Right lobe of liver (tissue), 4 donors: ENCODE results near the gene CASR.

Experiments used
- POLR2A ChIP-seq: fragments of 450-650 bp; IDR thresholded peaks from one replicate; pipeline ENCODE4 v1.6.1; 2017; ENCODE audit warnings: antibody characterized with exemption, mild to moderate bottlenecking
- TF ChIP-seq, protein P1 (sequence below), 4 donors: fragments of 200-600 bp in 3 of 4; fragments of 450-650 bp in 1 of 4; IDR thresholded peaks; one replicate each; pipeline versions ENCODE4 v1.5.1 to v1.8.0; 2016 to 2022; ENCODE audit warnings: antibody characterized with exemption in 4 of 4, mild to moderate bottlenecking in 2 of 4
- donor health status: DM: no; HTN: no; CAD: no.
- donor health status: DM: no; HTN: no; CAD: no.
- donor health status: DM: no; HTN: yes; CAD: no.

DNA sequence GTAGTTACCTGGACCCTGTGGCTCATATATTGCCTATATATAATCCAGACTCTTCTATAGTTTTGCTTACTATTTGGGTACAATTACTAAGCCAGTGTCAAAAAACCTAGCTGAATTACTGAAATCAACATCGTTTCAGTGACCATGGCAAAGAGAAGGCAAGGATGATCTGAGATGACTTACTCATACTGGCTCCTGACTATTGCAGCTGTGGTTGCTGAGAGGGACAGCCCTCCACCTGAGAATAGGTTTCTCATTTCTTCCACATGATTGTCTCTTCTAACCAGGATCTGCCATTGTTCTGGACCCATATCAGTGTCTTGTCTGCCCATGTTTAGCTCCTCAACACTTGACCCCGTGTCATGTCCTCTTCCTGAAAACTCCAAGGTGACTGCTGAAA, 30.2 kb downstream of the CASR start:
- TF ChIP-seq, protein P1, sequence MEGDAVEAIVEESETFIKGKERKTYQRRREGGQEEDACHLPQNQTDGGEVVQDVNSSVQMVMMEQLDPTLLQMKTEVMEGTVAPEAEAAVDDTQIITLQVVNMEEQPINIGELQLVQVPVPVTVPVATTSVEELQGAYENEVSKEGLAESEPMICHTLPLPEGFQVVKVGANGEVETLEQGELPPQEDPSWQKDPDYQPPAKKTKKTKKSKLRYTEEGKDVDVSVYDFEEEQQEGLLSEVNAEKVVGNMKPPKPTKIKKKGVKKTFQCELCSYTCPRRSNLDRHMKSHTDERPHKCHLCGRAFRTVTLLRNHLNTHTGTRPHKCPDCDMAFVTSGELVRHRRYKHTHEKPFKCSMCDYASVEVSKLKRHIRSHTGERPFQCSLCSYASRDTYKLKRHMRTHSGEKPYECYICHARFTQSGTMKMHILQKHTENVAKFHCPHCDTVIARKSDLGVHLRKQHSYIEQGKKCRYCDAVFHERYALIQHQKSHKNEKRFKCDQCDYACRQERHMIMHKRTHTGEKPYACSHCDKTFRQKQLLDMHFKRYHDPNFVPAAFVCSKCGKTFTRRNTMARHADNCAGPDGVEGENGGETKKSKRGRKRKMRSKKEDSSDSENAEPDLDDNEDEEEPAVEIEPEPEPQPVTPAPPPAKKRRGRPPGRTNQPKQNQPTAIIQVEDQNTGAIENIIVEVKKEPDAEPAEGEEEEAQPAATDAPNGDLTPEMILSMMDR (IDR thresholded peaks at IDR 0.05), result no peak
- TF ChIP-seq POLR2A, result no peak
